ENCODE results near the gene LDLRAD3. TPM values are rescaled to one million over a fixed set of nuclear protein-coding genes. Genes with fewer than 3 reads are reported as not detected.

LDLRAD3 gene
- total and polyA plus RNA-seq, 5 experiments from 2014 or later = not detected

DNA sequence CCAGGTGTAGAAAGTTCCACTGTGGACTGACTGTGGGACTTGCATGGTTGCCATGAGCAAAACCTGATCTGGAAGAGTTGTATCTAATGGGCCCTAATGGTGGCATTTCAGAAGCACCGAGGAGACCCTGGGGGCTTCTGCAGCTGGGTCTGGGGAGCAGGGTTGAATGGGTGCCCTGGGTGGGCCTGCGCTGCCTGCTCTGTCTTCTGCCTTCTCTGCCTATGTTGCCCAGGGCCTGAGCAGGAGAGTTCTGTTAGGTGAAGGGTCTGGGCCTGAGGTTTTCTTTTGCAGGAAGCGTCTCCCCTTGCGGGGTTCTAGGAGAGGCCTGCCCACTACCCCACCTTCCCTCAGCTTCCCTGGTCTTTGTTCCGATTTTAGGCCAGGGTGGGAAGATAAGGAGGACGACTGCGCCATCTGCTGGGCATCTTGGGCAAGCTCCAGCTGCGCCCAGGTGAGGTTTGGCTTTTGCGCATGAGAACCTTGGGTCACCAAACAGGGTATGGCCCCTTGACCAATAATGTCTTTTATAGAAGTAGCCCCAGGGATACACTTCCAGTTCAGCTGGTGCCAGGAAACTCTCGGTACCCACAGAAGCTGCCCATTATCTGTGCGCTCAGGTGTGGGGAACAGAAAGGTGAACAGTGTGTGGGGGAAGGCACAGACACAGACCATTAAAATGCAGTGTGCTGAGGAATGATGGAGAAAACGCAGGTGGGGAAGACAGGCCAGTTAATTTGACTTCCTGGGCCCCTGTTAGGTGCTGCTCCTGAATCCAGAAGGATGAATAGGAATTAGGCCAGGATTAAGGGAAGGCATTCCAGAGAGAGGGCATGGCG, 322.1 kb downstream of the LDLRAD3 start:
- POLR2A ChIA-PET = no interaction called here
- Mint-ChIP-seq H3K4me3 (no peak overlapping the region), H3K9me3 (no peaks in the 10 kb centered on the region), H3K27ac (peak overlapping the region in 1 of 10 donors; percentile 9), H3K4me1 (peaks cover 0 to 2% (median 0%) of the 10 kb centered on the region in 4 donors), H3K27me3 (peaks cover 3 to 28% (median 14%) of the 10 kb centered on the region in 5 donors), H3K36me3 (peaks cover 0 to 10% (median 2%) of the 10 kb centered on the region in 3 donors)
- DNase-seq = peak in 9 of 10 donors; percentile 9 to 65 (median 43)
- peak; percentile 48 to 69 for ATAC-seq

DNA sequence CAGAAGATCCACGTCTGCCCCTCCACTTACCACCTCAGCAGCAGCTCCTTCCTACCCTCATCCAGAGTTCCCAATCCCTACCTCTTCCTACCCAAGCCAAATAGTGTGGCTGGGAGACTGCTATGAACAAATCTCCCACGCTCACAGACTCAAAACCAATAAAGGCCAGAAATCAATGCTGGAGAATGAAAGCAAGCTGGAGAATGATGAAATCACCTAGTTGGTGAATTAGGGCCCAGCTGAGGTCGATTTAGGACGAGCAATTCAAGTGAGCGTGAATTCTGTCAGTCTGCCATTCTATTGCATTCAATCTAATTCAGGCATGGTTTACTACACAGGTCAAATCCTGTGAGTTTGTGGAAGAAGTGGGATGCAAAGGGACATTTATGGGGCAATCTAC, 322.9 kb downstream of the LDLRAD3 start:
- ATAC-seq (no peak), DNase-seq (no peak)
- Mint-ChIP-seq H3K4me3 (no peak overlapping the region), H3K9me3 (no peaks in the 10 kb centered on the region), H3K27ac (peak overlapping the region in 1 of 10 donors; percentile 9), H3K27me3 (peaks cover 3 to 20% (median 8%) of the 10 kb centered on the region in 5 donors), H3K36me3 (peaks cover 2 to 17% (median 7%) of the 10 kb centered on the region in 3 donors), H3K4me1 (peaks cover 0 to 2% (median 0%) of the 10 kb centered on the region in 4 donors)
- POLR2A ChIA-PET = no interaction called here

DNA sequence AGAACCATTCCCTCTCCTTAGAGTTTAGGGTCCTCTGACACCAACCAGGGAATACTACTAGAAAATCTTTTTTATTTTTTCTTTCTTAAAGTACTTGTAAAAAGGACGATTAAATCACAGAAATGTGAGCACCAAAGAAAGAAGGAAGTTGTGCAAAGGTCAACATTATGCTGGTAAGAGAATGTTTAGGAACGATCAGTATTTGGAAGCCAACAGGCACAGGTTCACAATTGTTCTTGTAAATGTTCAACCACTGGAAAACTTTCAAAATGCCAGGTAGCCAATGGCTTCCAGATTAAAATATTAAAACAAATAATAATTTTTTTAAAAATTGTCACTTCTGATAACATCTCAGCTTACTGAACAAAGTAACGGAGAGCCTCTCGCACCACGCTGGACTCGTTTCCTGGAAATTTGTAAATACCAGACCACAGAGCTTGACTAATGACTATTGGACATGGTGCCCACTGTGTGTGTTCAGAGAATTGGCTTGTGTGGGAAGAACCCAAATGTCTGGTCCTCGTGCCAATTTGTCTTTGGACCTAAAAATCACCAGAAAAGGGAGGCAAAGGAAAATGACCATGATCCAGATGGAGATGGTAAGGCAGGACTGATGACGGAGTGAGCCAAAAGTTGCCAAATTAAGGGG, 324.6 kb downstream of the LDLRAD3 start:
- Mint-ChIP-seq H3K4me3 (no peak overlapping the region), H3K4me1 (peaks cover 0 to 2% (median 0%) of the 10 kb centered on the region in 4 donors), H3K27me3 (peaks cover 0 to 10% (median 3%) of the 10 kb centered on the region in 5 donors), H3K36me3 (peaks cover 13 to 34% (median 24%) of the 10 kb centered on the region in 3 donors), H3K9me3 (peaks cover 0 to 7% (median 5%) of the 10 kb centered on the region in 9 donors), H3K27ac (no peak overlapping the region)
- no peak for DNase-seq
- no peak for ATAC-seq
- POLR2A ChIA-PET = no interaction called here

DNA sequence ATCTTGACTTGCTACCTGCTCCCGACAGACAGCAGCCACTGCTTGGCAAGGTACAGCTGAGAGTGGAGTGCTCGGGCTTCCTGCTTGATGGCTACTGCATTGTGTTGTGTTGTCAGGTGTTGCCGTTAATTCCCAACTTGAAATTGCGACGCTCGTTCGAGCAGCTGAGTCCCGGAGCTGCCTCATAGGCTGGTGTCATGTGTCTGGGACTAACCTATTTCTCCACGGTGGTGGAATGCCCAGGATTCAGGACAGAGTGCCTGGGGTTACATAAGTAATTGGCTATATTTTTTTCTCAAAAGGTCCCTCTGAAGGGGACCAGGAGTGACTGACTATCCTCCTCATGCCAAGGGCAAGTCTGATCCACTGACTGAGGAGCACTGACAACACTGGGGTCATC, 326.8 kb downstream of the LDLRAD3 start:
- no peak for ATAC-seq
- peaks cover 0 to 14% (median 6%) of the 10 kb centered on the region in 9 donors for H3K9me3 Mint-ChIP-seq
- no peak overlapping the region for H3K4me3 Mint-ChIP-seq
- no peak for DNase-seq
- no peaks in the 10 kb centered on the region for H3K4me1 Mint-ChIP-seq
- POLR2A ChIA-PET = no interaction called here
- H3K27me3 Mint-ChIP-seq = no peaks in the 10 kb centered on the region
- H3K36me3 Mint-ChIP-seq = peaks cover 18 to 55% (median 43%) of the 10 kb centered on the region in 3 donors
- H3K27ac Mint-ChIP-seq = no peak overlapping the region

DNA sequence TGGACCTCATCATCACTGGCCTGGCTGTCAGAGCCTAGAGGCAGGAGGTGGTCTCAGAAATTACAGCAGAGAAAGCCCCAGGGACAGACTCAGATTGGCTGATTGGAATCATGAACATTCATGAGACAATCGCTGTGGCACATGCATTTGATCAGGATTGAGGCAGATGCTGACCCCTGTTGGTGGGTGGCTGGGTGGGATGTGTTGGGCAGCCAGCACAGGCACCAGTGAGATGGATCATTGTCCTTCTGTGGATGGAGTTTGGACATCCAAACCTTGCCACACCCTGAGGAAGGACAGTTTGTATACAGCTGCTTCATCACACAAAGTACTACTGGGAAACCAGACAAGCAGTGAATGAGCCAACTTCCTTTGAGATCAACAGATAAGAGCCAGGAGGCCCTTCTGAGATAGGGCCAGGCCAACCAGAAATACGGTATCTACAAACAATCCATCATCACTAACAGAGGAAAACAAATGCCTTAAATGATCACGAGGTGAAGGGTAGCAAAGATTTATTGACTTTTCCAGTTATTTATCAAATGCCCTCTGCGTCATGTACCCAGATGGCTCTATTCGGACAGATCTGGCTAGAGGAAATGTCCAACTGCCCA, 328.0 kb downstream of the LDLRAD3 start:
- DNase-seq = no peak
- H3K4me3 Mint-ChIP-seq = no peak overlapping the region
- H3K36me3 Mint-ChIP-seq = peaks cover 18 to 65% (median 43%) of the 10 kb centered on the region in 3 donors
- H3K27ac Mint-ChIP-seq = peak overlapping the region in 1 of 10 donors; percentile 87
- POLR2A ChIA-PET = no interaction called here
- peaks cover 0 to 14% (median 6%) of the 10 kb centered on the region in 9 donors for H3K9me3 Mint-ChIP-seq
- ATAC-seq = no peak
- no peaks in the 10 kb centered on the region for H3K4me1 Mint-ChIP-seq
- H3K27me3 Mint-ChIP-seq = no peaks in the 10 kb centered on the region

DNA sequence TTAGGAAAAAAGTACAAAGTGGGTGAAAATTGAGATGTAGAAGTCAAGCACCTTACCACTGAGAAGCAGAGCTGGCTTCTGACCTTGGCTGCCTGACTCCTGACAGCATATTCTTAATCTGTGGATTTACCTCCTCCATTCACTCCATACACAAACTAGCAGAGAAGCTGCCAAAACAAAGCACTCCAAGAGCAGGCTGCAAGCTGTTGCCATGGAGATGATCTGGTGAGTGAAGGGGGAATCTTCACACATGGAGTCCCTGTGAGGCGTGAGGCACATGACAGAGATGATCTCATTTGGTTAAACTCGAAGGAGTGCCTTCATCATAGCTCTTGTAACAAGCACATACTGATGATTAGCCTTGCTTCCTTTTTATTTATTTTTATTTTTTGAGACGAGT, 329.2 kb downstream of the LDLRAD3 start:
- H3K4me1 Mint-ChIP-seq = no peaks in the 10 kb centered on the region
- H3K36me3 Mint-ChIP-seq = peaks cover 18 to 77% (median 45%) of the 10 kb centered on the region in 3 donors
- H3K27ac Mint-ChIP-seq = no peak overlapping the region
- H3K9me3 Mint-ChIP-seq = peaks cover 0 to 14% (median 6%) of the 10 kb centered on the region in 9 donors
- POLR2A ChIA-PET = interaction anchor here (0.6 kb wide), 1 partner anchor 15 kb away, joined by 3 read pairs; no protein-coding TSS in a partner anchor
- no peak for ATAC-seq
- H3K4me3 Mint-ChIP-seq = no peak overlapping the region
- H3K27me3 Mint-ChIP-seq = no peaks in the 10 kb centered on the region
- DNase-seq = no peak

DNA sequence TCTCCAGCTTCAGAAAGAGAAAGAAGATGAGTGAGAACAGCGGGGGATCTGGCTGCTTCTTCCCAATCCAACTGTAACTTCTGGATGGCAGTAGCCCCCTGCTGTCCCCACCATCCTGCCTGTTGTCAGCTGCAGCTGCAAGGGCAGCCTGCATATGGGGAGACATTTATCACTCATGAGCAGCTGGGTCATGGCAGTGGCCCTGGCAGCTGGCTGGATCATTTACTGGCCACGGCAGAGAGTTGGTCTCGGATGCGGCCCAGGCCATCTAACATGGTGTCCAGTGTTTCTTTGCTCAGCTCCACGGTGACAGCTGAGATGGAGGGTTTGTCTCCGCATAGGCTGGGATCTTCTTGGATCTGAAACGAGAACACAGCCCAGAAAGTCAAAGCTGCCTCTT, 330.6 kb downstream of the LDLRAD3 start:
- Mint-ChIP-seq H3K4me3 (no peak overlapping the region), H3K27ac (no peak overlapping the region), H3K27me3 (no peaks in the 10 kb centered on the region), H3K9me3 (peaks cover 0 to 14% (median 6%) of the 10 kb centered on the region in 9 donors), H3K4me1 (peaks cover 0 to 2% (median 0%) of the 10 kb centered on the region in 4 donors), H3K36me3 (peaks cover 18 to 89% (median 45%) of the 10 kb centered on the region in 3 donors)
- ATAC-seq (no peak), DNase-seq (no peak)
- POLR2A ChIA-PET = no interaction called here

DNA sequence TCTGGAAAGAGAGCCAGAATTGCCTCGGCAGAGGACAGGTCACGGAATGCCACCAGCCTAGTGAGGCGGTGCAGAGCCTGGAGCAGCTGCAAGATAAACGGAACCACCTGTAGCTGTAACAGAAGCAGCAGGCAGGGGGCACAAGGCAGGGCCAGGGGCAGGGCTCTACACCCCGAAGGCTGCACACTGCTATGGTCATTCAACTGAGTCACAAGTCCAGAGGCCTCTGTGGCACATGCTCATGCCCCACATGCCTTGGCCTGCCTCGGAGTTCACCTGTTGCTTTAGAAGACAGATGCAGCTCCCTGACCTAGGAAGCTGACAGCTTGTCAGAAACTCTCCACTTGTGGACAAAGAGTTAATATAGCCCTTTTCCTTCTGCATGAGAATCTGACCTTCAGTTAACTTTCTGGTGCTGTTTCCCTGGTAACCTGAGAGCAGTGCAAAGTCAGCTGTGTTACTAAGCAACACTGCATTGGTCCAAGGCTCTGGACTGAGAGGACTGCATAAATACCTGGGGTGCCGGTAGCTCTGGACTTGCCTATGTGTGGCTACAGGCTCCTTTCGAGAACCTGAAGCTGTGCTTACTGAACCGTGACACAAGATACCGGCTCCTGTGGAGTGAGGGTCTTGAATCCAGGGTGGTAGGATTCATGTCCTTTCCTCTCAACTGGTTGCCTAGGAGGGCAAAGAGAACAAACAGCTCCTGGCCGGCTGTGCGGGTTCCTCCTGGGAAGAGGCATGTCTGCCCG, 334.8 kb downstream of the LDLRAD3 start:
- peaks cover 2 to 21% (median 8%) of the 10 kb centered on the region in 4 donors for H3K4me1 Mint-ChIP-seq
- peaks cover 0 to 17% (median 10%) of the 10 kb centered on the region in 9 donors for H3K9me3 Mint-ChIP-seq
- H3K36me3 Mint-ChIP-seq = peaks cover 14 to 69% (median 37%) of the 10 kb centered on the region in 3 donors
- DNase-seq (no peak), ATAC-seq (no peak)
- POLR2A ChIA-PET = no interaction called here
- no peak overlapping the region for H3K4me3 Mint-ChIP-seq
- H3K27me3 Mint-ChIP-seq = no peaks in the 10 kb centered on the region
- H3K27ac Mint-ChIP-seq = no peak overlapping the region

DNA sequence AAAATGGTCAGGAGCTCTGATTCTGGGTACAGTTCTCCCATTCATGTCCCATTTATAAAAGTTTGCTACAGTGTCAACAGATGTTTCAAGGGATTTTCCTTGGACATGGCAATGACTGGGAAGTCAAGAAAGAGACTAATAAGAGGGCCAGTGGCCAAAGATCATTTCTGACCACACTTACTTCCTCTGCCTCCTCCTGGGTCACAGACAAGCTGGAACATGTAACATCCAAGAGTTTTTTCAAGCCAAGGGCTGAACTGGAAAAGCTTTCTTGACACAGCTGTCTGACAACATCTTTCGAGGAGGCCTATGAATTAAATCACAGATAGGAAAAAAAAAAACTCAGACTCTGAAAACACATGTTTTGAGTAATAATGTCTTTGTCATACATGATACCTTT, 336.7 kb downstream of the LDLRAD3 start:
- Mint-ChIP-seq H3K27me3 (no peaks in the 10 kb centered on the region), H3K36me3 (peaks cover 12 to 53% (median 23%) of the 10 kb centered on the region in 3 donors), H3K27ac (no peak overlapping the region), H3K4me1 (peaks cover 7 to 38% (median 18%) of the 10 kb centered on the region in 4 donors), H3K4me3 (no peak overlapping the region), H3K9me3 (peaks cover 0 to 16% (median 10%) of the 10 kb centered on the region in 9 donors)
- POLR2A ChIA-PET = no interaction called here
- no peak for DNase-seq
- ATAC-seq = no peak

Small RNA genes within 50 kb of the gene (microRNA-seq; reads per million reads assigned to microRNA genes)
- not detected for gene MIR3973 (ENCODE audit: borderline microRNAs expressed)
